KG1 (cell line): ENCODE data around the gene STK39.
"Not testable (repeated sequence)": the region's sequence is repeated elsewhere in the genome, so short reads cannot be mapped to it uniquely, and the experiment has no call there.

Experiments used
- DNase-seq: peaks from one replicate; lab custom pipeline; 2025; lab: John Stamatoyannopoulos, UW

Gene STK39

DNA sequence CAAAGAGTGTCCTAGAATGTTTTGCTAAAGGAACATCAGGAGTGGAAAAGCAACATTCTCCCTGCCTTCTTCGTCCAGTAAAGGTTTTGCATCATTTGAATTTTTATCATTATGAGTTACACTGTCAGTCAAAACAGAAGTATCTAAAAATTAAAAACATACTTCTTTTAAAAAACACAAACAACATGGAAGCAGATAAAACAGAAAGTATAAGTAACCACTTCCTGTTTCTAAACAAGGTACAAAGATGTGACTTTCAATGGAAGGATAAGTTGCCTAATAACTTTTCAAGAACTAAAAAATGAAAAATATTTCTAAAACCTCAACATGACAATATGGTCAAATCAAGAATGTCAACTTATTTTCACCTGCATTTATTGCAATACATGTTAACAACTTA is 158.2 kb downstream of the STK39 start:
- DNase-seq = no peak

DNA sequence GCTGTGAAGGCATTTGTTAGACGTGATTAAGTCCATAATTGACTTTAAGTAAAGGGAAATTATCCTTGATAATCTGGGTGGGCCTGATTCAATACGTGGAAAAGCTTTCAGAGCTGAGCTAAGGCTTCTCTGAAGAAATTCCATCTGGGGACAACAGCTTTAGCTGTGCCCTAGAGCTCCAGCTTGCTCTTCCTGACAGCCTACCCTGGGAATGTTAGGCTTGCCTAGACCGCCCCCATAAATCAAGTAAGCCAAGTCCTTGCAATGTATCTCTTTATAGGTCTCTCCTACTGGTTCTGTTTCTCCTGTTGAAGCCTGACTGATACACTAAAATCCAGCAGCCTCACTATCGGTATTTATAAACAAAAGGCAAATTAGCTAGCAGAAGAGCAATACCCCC is 160.0 kb downstream of the STK39 start:
- no peak for DNase-seq

DNA sequence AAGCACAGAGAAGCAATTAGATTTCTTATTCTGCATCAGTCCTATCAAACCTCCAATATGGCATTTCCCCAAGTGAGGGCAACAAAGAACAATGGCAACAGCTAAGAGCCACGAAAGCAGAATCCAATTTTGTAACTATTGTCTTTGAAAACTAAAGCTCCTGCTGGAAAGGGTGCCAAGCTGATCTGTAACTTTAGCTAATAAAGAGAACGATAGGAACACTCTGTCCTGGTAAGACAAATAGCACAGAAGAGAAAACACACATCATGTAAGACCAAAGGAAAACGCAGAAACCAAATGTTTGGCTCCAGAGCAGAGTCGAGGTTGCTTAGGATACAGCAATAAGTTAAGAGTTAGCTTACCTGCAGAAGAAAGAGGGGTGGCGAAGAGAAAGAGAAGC is 160.5 kb downstream of the STK39 start:
- no peak for DNase-seq

DNA sequence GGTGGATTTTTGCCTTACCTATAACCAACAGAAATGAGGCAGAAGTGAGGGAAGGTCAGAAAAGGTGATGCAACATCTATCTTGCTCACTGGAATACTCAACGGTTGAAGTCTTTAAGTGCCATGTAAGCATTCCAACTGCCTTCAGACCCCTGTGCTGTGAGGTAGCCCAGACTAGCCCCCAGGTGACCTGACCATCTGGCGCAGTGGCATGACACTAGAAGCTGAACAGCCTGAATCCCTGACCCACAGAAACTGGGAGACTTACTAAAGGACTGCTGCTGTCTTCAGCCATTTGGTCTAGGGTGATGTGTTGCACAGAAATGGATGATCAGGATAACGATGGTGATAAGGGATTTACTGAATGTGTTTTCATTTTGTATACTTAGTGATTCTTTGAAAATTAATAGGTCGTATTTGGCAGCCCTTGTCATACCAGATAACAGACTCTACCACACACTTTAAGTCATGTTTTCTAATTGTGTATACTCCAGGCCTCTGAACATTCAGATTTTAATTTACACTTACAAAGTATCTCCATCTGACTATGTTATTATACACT is 161.5 kb downstream of the STK39 start:
- DNase-seq = no peak

- no peak for DNase-seq
Observed at GRCh38 chr2:168084288-168084687, 163.1 kb downstream of the STK39 start.

DNA sequence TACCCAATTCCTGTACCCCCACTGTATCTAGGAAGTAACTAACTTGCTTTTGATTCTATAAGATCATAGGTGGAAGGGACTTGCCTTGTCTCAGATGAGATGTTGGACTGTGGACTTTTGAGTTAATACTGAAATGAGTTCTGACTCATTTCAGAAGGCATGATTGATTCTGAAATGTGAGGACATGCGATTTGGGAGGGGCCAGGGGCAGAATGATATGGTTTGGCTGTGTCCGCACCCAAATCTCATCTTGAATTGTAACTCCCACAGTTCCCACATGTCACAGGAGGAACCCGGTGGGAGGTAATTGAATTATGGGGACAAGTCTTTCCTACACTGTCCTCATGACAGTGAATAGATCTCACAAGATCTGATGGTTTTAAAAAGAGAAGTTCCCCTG is 165.9 kb downstream of the STK39 start:
- DNase-seq = not testable (repeated sequence)

- no peak for DNase-seq
Observed at GRCh38 chr2:168079236-168079635, 168.2 kb downstream of the STK39 start.

DNA sequence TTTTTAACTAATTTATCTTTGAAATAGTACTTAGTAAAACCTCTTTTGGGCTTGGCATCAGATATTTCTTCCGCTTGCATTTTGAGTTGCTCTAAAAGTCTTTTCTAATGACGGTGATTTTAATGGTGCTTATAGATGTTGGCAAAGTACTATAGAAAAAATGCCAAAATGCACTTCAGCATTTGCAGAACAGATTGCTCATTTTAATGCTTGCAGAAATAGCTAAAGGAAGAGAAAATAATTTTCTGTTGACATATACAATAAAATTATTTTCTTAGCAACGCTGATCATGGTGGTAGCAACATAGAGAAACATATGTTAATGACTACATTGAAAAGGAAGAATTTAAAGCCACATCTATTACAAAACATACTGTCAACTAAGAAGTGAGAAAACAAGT is 170.7 kb downstream of the STK39 start:
- DNase-seq = no peak

GRCh38 chr2:168075446-168075845 is 171.9 kb downstream of the STK39 start:
- no peak for DNase-seq

- no peak for DNase-seq
Observed at GRCh38 chr2:168072626-168073303, 174.6 kb downstream of the STK39 start.

GRCh38 chr2:168064011-168064998 is 183.1 kb downstream of the STK39 start:
- DNase-seq = no peak

DNA sequence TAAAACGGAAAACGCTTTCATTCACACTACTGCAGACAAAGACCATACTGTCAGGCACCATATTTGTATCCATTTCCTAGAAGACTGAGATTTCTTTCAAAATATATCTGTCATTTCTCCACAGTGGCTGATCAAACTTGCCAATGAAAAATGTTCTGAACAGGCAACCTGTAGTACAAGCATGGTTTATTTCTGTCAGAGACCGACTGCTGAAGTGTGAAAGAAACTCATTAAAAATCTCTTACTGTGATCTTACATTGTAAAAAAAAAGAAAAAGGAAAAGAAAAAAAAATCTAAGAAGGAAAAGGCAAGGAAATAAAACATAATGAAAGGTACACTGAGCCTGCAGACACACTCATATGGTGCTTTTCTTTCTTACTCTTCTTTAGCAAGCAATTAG is 184.5 kb downstream of the STK39 start:
- no peak for DNase-seq

DNA sequence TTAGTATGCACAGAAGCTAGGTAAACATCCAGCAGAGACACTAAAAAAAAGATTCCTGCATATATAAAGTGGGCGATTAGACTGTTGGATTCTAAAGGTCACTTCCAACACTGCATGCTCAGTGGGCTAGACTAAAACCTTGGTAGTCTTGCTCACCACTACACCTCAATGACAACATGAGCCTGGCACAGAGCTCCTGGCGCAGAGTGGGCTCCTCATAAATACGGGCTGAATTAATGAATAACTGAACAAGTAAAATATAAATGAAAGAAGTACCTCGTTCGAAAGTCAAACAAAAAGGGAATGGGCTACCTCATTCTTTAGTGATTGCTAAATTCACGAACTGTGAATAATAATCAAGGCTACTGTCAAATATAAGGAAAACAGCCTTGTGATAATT is 185.3 kb downstream of the STK39 start:
- no peak for DNase-seq

- DNase-seq = no peak
Observed at GRCh38 chr2:168060986-168061750, 186.2 kb downstream of the STK39 start.

DNA sequence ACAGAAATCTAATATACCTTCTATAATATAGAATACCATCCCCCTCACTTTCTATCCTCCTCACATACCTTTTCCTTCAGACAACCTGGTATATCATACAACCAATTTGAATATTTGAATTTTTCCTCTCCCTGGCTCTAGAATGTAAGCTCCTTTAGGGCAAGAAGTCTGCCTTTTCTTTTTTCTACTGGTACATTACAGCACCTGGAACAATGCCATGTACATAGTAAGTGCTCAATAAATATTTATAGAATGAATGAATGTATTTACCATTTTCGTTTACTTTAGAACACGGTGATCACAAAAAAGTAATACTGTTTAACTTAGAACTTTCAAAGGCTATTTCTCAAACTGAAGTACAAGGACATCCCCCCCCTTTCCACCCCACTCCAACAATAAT is 187.6 kb downstream of the STK39 start:
- no peak for DNase-seq

- DNase-seq = no peak
Observed at GRCh38 chr2:168058675-168059074, 188.7 kb downstream of the STK39 start.

- no peak for DNase-seq
Observed at GRCh38 chr2:168056242-168056787, 191.1 kb downstream of the STK39 start.

GRCh38 chr2:168054657-168055056 is 192.7 kb downstream of the STK39 start:
- no peak for DNase-seq

DNA sequence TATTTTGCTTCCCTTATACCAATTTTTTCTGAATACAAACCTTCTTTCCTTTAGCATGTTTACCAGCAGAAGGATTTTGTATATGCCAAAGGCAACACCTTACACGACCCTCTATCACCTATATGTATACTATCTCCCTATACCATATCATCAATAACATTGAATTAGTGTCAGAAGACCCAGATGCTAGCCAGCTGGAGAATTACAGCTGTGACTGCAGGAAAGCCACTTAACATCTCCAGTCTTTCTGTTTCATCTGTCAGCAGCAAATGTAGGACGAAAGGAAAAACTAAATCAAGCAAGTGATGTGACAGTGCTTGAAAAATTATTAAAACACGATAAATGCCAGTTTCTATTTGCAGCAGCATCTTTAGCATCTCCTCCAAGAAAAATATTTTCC is 193.7 kb downstream of the STK39 start:
- no peak for DNase-seq

GRCh38 chr2:168052773-168053172 is 194.6 kb downstream of the STK39 start:
- DNase-seq = no peak

DNA sequence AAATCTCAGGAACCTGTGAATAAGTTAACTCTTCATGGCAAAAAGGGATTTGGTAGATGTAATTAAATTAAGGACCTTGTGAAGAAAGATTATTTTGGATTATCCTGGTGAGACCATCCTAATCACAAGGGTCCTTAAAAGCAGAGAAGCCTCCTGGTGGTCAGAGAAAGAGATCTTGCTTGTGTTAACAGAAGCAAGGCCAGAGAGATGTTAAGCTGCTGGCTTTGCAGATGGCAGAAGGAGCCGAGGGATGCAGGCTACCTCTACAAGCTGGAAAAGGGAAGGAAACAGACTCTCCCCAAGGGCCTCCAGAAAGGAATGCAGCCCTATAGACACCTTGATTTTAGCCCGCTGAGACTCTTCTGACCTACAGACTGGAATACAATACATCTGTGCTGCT is 197.0 kb downstream of the STK39 start:
- no peak for DNase-seq

DNA sequence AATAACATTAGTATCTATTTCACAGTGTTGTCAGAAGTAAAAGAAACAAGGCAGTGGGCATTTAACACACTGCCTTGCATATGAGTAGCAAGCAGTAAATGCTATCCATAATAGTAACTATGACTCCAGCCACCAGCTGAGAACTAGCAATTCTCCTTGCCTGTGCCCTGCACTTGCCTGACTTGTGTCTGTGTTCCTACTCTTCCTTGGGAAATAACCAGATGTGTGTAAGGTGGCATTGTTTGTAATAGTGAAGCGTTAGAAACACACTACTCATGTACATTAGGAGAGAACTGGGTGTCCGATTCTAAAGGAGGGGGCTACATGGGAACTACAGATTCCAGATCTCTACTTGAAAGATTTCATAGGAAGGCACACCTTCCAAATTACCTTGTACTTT is 197.8 kb downstream of the STK39 start:
- no peak for DNase-seq
